ENCODE data around the gene SLCO1A2.

DNA sequence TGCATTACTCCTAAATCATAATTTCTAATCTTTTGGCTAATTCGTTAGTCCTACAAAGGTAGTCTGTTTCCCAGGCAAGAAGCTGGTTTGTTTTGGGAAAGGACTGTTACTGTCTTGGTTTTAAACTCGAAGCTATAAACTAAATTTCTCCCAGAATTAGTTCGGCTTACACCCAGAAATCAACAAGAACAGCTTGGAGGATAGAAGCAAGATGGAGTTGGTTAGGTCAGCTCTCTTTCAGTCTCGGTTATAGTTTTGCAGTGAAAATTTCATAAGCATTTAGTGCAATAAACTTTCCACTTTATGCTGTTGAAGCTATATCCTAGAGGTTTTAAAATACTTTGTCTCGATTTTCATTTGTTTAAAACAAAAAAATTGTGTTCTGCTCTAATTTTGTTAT lies 100.3 kb downstream of the SLCO1A2 start:
- TF ChIP-seq CTCF (IDR thresholded peaks at IDR 0.05) (no peak), SIN3A (IDR thresholded peaks at IDR 0.05; ENCODE audit: borderline replicate concordance, insufficient read depth, low read depth, low read length) (no peak), POLR2AphosphoS5 (IDR thresholded peaks at IDR 0.05; ENCODE audit: low read depth, low read length) (no peak)
- TF ChIP-seq, protein P1, sequence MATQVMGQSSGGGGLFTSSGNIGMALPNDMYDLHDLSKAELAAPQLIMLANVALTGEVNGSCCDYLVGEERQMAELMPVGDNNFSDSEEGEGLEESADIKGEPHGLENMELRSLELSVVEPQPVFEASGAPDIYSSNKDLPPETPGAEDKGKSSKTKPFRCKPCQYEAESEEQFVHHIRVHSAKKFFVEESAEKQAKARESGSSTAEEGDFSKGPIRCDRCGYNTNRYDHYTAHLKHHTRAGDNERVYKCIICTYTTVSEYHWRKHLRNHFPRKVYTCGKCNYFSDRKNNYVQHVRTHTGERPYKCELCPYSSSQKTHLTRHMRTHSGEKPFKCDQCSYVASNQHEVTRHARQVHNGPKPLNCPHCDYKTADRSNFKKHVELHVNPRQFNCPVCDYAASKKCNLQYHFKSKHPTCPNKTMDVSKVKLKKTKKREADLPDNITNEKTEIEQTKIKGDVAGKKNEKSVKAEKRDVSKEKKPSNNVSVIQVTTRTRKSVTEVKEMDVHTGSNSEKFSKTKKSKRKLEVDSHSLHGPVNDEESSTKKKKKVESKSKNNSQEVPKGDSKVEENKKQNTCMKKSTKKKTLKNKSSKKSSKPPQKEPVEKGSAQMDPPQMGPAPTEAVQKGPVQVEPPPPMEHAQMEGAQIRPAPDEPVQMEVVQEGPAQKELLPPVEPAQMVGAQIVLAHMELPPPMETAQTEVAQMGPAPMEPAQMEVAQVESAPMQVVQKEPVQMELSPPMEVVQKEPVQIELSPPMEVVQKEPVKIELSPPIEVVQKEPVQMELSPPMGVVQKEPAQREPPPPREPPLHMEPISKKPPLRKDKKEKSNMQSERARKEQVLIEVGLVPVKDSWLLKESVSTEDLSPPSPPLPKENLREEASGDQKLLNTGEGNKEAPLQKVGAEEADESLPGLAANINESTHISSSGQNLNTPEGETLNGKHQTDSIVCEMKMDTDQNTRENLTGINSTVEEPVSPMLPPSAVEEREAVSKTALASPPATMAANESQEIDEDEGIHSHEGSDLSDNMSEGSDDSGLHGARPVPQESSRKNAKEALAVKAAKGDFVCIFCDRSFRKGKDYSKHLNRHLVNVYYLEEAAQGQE (IDR thresholded peaks at IDR 0.05; ENCODE audit: insufficient read depth in 1 of 2, low read depth in 2 of 2, low read length in 1 of 2), result no peak

Measured in Panc1 (cell line).